NCI-H345 (cell line): Measurements from ENCODE around the gene SMS.
"Not testable (repeated sequence)": the region's sequence is repeated elsewhere in the genome, so short reads cannot be mapped to it uniquely, and the experiment has no call there.

Source experiments
- DNase-seq: peaks from one replicate; lab custom pipeline; 2025; lab: John Stamatoyannopoulos, UW

SMS gene

GRCh38 chrX:21952624-21953023 lies 12.1 kb downstream of the SMS start:
- DNase-seq, result no peak

GRCh38 chrX:21953195-21953830 lies 12.8 kb downstream of the SMS start:
- DNase-seq, result not testable (repeated sequence)

- DNase-seq, result no peak
Observed at GRCh38 chrX:21955403-21956189, 15.1 kb downstream of the SMS start.

- DNase-seq, result no peak
Observed at GRCh38 chrX:21956783-21957182, 16.3 kb downstream of the SMS start.

GRCh38 chrX:21958187-21958586 lies 17.7 kb downstream of the SMS start:
- no peak for DNase-seq

- DNase-seq, result no peak
Observed at GRCh38 chrX:21958916-21959315, 18.4 kb downstream of the SMS start.

- DNase-seq, result no peak
Observed at GRCh38 chrX:21959362-21960051, 19.0 kb downstream of the SMS start.

GRCh38 chrX:21960569-21961541 lies 20.3 kb downstream of the SMS start:
- DNase-seq, result no peak

- DNase-seq, result no peak
Observed at GRCh38 chrX:21962361-21962760, 21.9 kb downstream of the SMS start.

- DNase-seq, result no peak
Observed at GRCh38 chrX:21963269-21963668, 22.8 kb downstream of the SMS start.

- no peak for DNase-seq
Observed at GRCh38 chrX:21963731-21964405, 23.4 kb downstream of the SMS start.

GRCh38 chrX:21966866-21967265 lies 26.4 kb downstream of the SMS start:
- DNase-seq, result no peak

- DNase-seq, result no peak
Observed at GRCh38 chrX:21968333-21968732, 27.8 kb downstream of the SMS start.

- DNase-seq, result no peak
Observed at GRCh38 chrX:21970326-21970725, 29.8 kb downstream of the SMS start.

GRCh38 chrX:21972046-21972445 lies 31.5 kb downstream of the SMS start:
- no peak for DNase-seq

- no peak for DNase-seq
Observed at GRCh38 chrX:21972721-21973120, 32.2 kb downstream of the SMS start.

GRCh38 chrX:21973321-21974010 lies 33.0 kb downstream of the SMS start:
- no peak for DNase-seq

- DNase-seq, result no peak
Observed at GRCh38 chrX:21974011-21974385, 33.5 kb downstream of the SMS start.

GRCh38 chrX:21975242-21975641 lies 34.7 kb downstream of the SMS start:
- DNase-seq, result no peak

GRCh38 chrX:21975812-21976211 lies 35.3 kb downstream of the SMS start:
- no peak for DNase-seq

- DNase-seq, result no peak
Observed at GRCh38 chrX:21978346-21978745, 37.8 kb downstream of the SMS start.
